ENCODE results near the gene SMG6.

The SMG6 gene

GRCh38 chr17:2238432-2239169, 65.0 kb downstream of the SMG6 start:
- Mint-ChIP-seq H3K36me3 (ENCODE audit: low read depth) (peaks cover 47% of the 10 kb centered on the region), H3K27ac (no peak overlapping the region), H3K9me3 (no peaks in the 10 kb centered on the region), H3K4me3 (no peak overlapping the region), H3K27me3 (no peaks in the 10 kb centered on the region), H3K4me1 (ENCODE audit: low read depth) (peaks cover 21% of the 10 kb centered on the region)

DNA sequence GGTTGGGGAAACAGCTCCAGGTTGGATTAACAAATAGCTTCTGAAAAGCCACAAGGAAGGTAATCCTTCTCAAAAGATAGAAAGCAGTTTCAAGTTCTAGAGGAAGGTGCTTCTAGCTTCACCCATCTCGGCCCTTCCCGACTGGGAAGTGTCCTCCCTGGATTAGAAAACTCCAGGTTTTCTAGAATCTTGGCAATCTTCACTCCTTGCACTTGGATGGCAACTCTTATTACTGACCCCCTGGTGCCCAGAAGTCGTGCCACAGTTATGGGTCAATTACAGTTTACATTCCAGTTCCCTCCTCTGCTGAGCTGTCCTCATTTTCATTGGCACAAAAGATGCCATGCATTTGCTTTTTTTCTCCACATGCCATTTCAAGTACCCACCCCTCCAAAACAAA, 65.6 kb downstream of the SMG6 start:
- Mint-ChIP-seq H3K9me3 (no peaks in the 10 kb centered on the region), H3K27ac (no peak overlapping the region), H3K4me3 (no peak overlapping the region), H3K4me1 (ENCODE audit: low read depth) (peaks cover 24% of the 10 kb centered on the region), H3K27me3 (no peaks in the 10 kb centered on the region), H3K36me3 (ENCODE audit: low read depth) (peaks cover 41% of the 10 kb centered on the region)

DNA sequence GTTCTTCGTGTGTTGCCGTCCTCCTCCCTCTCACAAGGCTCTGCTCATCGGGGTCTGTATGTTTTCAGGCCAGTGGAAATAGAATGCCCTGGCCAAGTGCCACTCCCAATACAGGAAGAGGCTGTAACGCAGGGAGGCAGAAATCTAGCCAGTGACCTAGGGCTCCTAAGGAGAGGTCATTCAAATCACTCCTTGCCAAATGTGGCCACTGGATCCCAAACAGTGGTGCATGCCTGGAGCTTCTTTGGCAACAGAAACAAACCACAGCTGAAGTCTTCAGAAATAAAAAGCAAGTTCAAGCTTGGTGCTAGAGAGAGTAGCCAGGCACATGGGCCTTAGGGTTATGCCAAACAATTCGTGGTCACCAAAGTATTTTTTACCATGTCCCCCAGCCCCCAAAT, 66.1 kb downstream of the SMG6 start:
- Mint-ChIP-seq H3K9me3 (no peaks in the 10 kb centered on the region), H3K27ac (no peak overlapping the region), H3K27me3 (no peaks in the 10 kb centered on the region), H3K36me3 (ENCODE audit: low read depth) (peaks cover 37% of the 10 kb centered on the region), H3K4me1 (ENCODE audit: low read depth) (peaks cover 26% of the 10 kb centered on the region), H3K4me3 (no peak overlapping the region)

DNA sequence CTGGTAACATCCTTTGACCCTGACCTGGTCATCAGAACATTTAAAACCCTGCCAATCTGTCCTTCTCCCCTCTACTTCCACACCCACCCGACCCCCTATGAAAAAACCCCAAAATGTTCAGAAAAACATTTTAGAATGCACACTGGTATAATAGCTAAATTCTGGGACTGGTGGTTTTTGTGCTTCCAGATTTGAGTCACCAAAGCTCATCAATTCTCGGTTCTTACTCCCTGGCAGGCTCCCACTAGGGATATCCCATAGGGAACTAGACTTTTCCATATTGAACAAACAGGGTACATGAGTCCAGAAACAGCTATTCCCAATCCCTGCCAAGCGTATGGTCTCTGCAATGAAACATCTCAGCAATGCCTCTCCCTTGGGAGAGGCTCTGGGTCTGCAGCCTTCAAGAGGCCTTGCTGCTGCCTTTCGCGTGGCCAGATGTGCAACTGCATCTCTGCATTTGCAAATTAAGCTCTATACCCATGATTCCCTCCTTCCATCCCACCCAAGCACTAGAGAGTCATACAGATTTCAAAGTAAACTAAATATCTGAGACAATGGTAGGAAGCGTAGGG, 67.7 kb downstream of the SMG6 start:
- Mint-ChIP-seq H3K27me3 (no peaks in the 10 kb centered on the region), H3K9me3 (no peaks in the 10 kb centered on the region), H3K4me3 (no peak overlapping the region), H3K27ac (no peak overlapping the region), H3K36me3 (ENCODE audit: low read depth) (peaks cover 28% of the 10 kb centered on the region), H3K4me1 (ENCODE audit: low read depth) (peaks cover 37% of the 10 kb centered on the region)

- H3K36me3 Mint-ChIP-seq (ENCODE audit: low read depth): peaks cover 26% of the 10 kb centered on the region
- no peak overlapping the region for H3K27ac Mint-ChIP-seq
- H3K27me3 Mint-ChIP-seq: no peaks in the 10 kb centered on the region
- no peak overlapping the region for H3K4me3 Mint-ChIP-seq
- H3K4me1 Mint-ChIP-seq (ENCODE audit: low read depth): peaks cover 39% of the 10 kb centered on the region
- H3K9me3 Mint-ChIP-seq: no peaks in the 10 kb centered on the region
Measured at GRCh38 chr17:2235265-2235664, 68.3 kb downstream of the SMG6 start.

DNA sequence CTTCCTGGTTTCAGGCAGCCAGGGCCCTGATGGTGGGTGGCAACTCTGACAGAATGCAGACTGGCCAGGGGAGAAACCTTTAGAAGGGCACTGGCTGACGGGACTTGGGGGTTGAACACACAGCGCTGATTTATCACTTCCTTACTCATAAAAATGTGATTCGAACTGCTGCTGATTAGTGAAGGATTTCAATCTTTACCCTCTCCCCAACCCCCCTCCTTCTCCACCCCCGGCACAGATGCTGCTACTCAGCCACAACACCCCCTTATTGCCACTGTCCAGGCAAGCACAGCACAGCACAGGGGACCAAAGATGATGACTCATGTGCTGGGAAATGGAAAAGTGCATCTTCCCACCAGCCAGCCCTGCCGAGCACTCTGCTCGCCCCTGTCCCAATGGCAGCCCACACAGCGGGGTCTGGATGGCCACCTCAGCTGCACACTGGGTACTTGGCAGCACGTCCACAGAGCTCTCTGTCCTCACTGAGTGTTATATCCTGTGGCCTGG, 70.1 kb downstream of the SMG6 start:
- no peak overlapping the region for H3K27ac Mint-ChIP-seq
- H3K36me3 Mint-ChIP-seq (ENCODE audit: low read depth): peaks cover 25% of the 10 kb centered on the region
- H3K27me3 Mint-ChIP-seq: no peaks in the 10 kb centered on the region

GRCh38 chr17:2232244-2232638, 71.3 kb downstream of the SMG6 start:
- no peaks in the 10 kb centered on the region for H3K9me3 Mint-ChIP-seq
- peaks cover 22% of the 10 kb centered on the region for H3K4me1 Mint-ChIP-seq (ENCODE audit: low read depth)
- H3K36me3 Mint-ChIP-seq (ENCODE audit: low read depth): peaks cover 25% of the 10 kb centered on the region
- H3K4me3 Mint-ChIP-seq: no peak overlapping the region
- no peaks in the 10 kb centered on the region for H3K27me3 Mint-ChIP-seq
- no peak overlapping the region for H3K27ac Mint-ChIP-seq

More for the DNA sequence above, 70.1 kb downstream of the SMG6 start:
- Mint-ChIP-seq H3K9me3 (no peaks in the 10 kb centered on the region), H3K4me3 (no peak overlapping the region), H3K4me1 (ENCODE audit: low read depth) (peaks cover 25% of the 10 kb centered on the region)

DNA sequence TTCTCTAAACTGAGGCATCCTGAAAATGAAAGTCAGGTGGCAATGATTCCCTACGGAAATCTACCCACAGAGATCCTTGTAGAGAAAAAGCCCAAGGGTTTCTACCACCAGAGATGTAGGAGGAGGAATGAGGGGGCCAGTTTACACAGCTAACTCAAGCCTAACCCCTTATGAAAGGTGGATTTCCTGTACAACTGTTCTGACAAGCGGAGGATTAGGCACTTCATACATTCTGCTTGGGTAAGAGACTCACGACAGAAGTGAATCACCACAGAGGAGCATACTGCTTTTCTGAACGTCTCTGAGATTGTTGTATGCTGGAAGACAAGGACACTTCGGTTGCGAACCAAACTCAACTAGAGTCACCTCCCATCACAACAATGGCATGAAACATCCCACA, 72.7 kb downstream of the SMG6 start:
- Mint-ChIP-seq H3K4me3 (no peak overlapping the region), H3K27ac (no peak overlapping the region), H3K27me3 (no peaks in the 10 kb centered on the region), H3K9me3 (no peaks in the 10 kb centered on the region), H3K4me1 (ENCODE audit: low read depth) (peaks cover 22% of the 10 kb centered on the region), H3K36me3 (ENCODE audit: low read depth) (peaks cover 21% of the 10 kb centered on the region)

GRCh38 chr17:2227025-2227699, 76.4 kb downstream of the SMG6 start:
- H3K4me1 Mint-ChIP-seq (ENCODE audit: low read depth): peaks cover 39% of the 10 kb centered on the region

DNA sequence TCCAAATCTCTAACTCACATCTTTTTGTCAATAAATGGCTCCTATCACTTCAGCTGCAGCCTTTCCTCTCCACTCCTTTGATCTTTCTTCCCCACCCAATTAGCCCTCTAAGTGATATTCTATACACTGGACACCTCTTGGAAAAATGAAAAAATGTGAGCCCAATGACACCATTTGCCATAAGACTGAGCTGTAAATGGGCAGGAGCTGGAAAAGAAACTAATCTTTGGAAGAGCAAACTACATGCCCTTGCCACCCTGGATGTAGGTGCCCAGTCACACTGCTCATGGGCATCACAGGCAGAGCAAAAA, 80.0 kb downstream of the SMG6 start:
- Mint-ChIP-seq H3K27me3 (no peaks in the 10 kb centered on the region), H3K4me1 (ENCODE audit: low read depth) (peaks cover 39% of the 10 kb centered on the region), H3K9me3 (no peaks in the 10 kb centered on the region), H3K4me3 (no peak overlapping the region), H3K36me3 (ENCODE audit: low read depth) (peaks cover 11% of the 10 kb centered on the region), H3K27ac (no peak overlapping the region)

More at GRCh38 chr17:2227025-2227699, 76.4 kb downstream of the SMG6 start:
- Mint-ChIP-seq H3K27ac (no peak overlapping the region), H3K9me3 (no peaks in the 10 kb centered on the region), H3K27me3 (no peaks in the 10 kb centered on the region), H3K36me3 (ENCODE audit: low read depth) (peaks cover 10% of the 10 kb centered on the region), H3K4me3 (no peak overlapping the region)

DNA sequence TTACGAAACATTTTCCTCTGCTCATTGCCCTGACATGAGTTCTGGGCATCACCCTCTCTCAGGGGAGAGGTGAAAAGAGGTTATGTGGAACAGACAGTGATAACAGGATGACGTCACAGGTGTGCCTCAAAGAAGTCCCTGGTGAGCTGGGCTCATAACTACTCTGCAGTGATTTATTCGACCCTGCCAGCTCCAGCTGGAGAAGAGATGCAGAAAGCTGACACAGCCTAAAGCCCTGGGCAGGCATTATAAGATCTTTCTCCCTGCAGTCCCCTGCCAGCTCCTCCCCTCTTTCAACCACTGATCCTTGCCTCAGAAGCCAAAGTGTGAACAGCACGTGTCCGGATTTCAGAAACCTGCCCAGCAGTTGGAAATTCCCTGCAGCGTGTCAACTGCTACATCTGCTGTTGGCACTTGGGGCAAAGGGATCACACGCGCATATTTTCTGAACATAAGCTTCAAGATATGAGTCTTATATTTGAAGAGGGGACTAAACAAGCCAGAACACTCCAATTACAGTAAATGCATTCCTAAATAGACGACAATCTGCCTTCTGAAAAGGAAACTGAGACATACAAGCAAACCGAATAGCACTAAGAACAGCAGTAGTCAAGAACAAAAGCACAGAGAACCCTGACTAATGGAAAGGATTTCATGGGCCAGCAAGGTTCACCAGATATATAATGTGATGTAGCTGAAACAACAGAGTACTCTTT, 80.5 kb downstream of the SMG6 start:
- H3K4me3 Mint-ChIP-seq: no peak overlapping the region
- peaks cover 14% of the 10 kb centered on the region for H3K36me3 Mint-ChIP-seq (ENCODE audit: low read depth)
- peak overlapping the region; percentile 53 for H3K27ac Mint-ChIP-seq
- peaks cover 44% of the 10 kb centered on the region for H3K4me1 Mint-ChIP-seq (ENCODE audit: low read depth)
- H3K9me3 Mint-ChIP-seq: no peaks in the 10 kb centered on the region
- no peaks in the 10 kb centered on the region for H3K27me3 Mint-ChIP-seq

DNA sequence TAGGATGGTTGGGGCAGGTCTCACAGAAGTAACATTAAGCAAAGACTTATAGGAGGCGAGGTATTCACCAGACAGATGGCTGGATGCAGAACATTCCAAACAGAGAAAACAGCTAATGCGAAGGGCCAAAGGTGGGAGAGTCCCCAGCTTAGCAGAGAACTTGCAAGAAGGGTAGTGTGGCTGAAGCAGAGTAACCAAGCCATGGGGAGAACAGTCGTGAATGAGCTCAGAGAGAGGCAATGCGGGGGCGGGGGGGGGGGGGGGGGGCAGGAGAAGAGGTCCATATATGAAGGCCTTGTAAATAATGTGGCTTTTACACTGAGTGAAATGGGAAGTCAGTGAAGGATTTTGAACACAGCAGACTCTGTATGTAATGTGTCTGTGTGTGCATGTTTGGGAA, 81.3 kb downstream of the SMG6 start:
- H3K27ac Mint-ChIP-seq: no peak overlapping the region
- no peak overlapping the region for H3K4me3 Mint-ChIP-seq
- H3K27me3 Mint-ChIP-seq: no peaks in the 10 kb centered on the region
- peaks cover 14% of the 10 kb centered on the region for H3K36me3 Mint-ChIP-seq (ENCODE audit: low read depth)
- no peaks in the 10 kb centered on the region for H3K9me3 Mint-ChIP-seq
- peaks cover 48% of the 10 kb centered on the region for H3K4me1 Mint-ChIP-seq (ENCODE audit: low read depth)

- H3K36me3 Mint-ChIP-seq (ENCODE audit: low read depth): peaks cover 24% of the 10 kb centered on the region
- no peak overlapping the region for H3K27ac Mint-ChIP-seq
- H3K27me3 Mint-ChIP-seq: no peaks in the 10 kb centered on the region
- no peak overlapping the region for H3K4me3 Mint-ChIP-seq
- no peaks in the 10 kb centered on the region for H3K9me3 Mint-ChIP-seq
- peaks cover 70% of the 10 kb centered on the region for H3K4me1 Mint-ChIP-seq (ENCODE audit: low read depth)
Measured at GRCh38 chr17:2218426-2218825, 85.2 kb downstream of the SMG6 start.

DNA sequence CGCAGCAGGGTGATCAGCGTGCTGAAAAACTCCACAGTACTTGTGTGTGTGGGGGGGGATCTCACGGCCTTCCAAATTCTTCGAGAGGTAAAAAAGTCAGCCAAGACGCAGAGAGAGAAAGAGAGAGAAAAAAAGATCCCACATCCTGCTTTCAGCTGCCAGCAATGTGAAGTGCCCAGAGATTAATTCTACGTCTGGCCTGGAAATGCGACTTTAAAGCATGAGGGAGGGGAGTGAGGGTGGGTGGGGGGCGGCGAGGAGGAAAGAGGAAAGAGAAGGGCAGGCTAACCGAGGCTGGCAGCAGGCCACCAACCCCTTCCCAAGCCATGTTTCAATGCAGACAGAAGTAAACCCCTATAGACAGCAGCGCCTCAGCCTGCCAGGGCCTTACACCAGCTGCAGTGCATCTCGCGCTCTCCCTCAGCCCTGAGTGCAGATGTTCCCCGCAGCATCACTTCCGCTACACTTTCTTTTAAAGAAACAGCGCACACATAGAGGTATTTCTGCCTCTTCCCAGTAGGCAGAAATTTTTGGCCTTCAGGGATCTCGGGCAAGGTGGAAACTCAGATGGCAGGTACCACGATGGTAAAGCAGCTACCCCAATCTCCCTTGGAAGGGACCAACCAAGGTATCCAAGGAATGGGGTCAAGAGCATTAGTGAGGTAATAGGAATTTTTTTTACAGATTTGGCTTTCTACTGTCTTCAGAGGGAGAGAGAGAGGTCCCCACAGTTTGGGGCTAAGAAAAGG, 87.8 kb downstream of the SMG6 start:
- Mint-ChIP-seq H3K36me3 (ENCODE audit: low read depth) (peaks cover 34% of the 10 kb centered on the region), H3K27me3 (no peaks in the 10 kb centered on the region), H3K4me1 (ENCODE audit: low read depth) (peaks cover 65% of the 10 kb centered on the region), H3K27ac (peak overlapping the region; percentile 97), H3K9me3 (no peaks in the 10 kb centered on the region), H3K4me3 (peak overlapping the region; percentile 85)
